ACHN (cell line): ENCODE measurements around the gene YLPM1.
A peak's percentile ranks its signal among the peaks of the same experiment; 100 is the strongest.

Source experiments
- DNase-seq: peaks from one replicate; pipeline ENCODE4 v3.0.0-alpha.2; 2015
- in situ Hi-C: cut with HindIII; loops from 2 replicates; pipeline ENCODE4 v1.10.0; 2017; ENCODE audit warnings: low sequenced_read_pairs, low pct_ligation_motif_present, low pct_unique_long_range_greater_than_20kb

Gene YLPM1

GRCh38 chr14:74785056-74785613 lies 22.0 kb downstream of the YLPM1 start:
- no peak for DNase-seq
- in situ Hi-C loops = no loop called here

- no peak for DNase-seq
Measured at GRCh38 chr14:74786796-74787315, 23.7 kb downstream of the YLPM1 start.

GRCh38 chr14:74792249-74793039 lies 29.3 kb downstream of the YLPM1 start:
- in situ Hi-C loops = no loop called here
- DNase-seq = no peak

More at GRCh38 chr14:74786796-74787315, 23.7 kb downstream of the YLPM1 start:
- in situ Hi-C loops = no loop called here

- in situ Hi-C loops = no loop called here
- DNase-seq = peak; percentile 8
Measured at GRCh38 chr14:74793506-74794155, 30.5 kb downstream of the YLPM1 start.

GRCh38 chr14:74794947-74795346 lies 31.8 kb downstream of the YLPM1 start:
- in situ Hi-C loops = no loop called here
- no peak for DNase-seq

GRCh38 chr14:74799765-74800164 lies 36.6 kb downstream of the YLPM1 start:
- in situ Hi-C loops = no loop called here
- DNase-seq = no peak

GRCh38 chr14:74800780-74801179 lies 37.7 kb downstream of the YLPM1 start:
- in situ Hi-C loops = no loop called here
- DNase-seq = no peak

- in situ Hi-C loops = no loop called here
- no peak for DNase-seq
Measured at GRCh38 chr14:74801396-74801795, 38.3 kb downstream of the YLPM1 start.

- DNase-seq = no peak
- in situ Hi-C loops = no loop called here
Measured at GRCh38 chr14:74804219-74804825, 41.2 kb downstream of the YLPM1 start.

- in situ Hi-C loops = no loop called here
- DNase-seq = no peak
Measured at GRCh38 chr14:74807853-74808545, 44.9 kb downstream of the YLPM1 start.

- DNase-seq = no peak
- in situ Hi-C loops = no loop called here
Measured at GRCh38 chr14:74816124-74816523, 53.0 kb downstream of the YLPM1 start.

GRCh38 chr14:74820288-74820687 lies 57.2 kb downstream of the YLPM1 start:
- in situ Hi-C loops = no loop called here
- DNase-seq = no peak

GRCh38 chr14:74821267-74821915 lies 58.3 kb downstream of the YLPM1 start:
- DNase-seq = no peak
- in situ Hi-C loops = no loop called here

GRCh38 chr14:74824997-74825396 lies 61.9 kb downstream of the YLPM1 start:
- peak; percentile 58 for DNase-seq
- in situ Hi-C loops = no loop called here

GRCh38 chr14:74826574-74826973 lies 63.5 kb downstream of the YLPM1 start:
- no peak for DNase-seq
- in situ Hi-C loops = no loop called here

- in situ Hi-C loops = no loop called here
- no peak for DNase-seq
Measured at GRCh38 chr14:74829251-74829650, 66.1 kb downstream of the YLPM1 start.

- in situ Hi-C loops = no loop called here
- DNase-seq = no peak
Measured at GRCh38 chr14:74832849-74833248, 69.7 kb downstream of the YLPM1 start.

GRCh38 chr14:74834692-74835392 lies 71.7 kb downstream of the YLPM1 start:
- DNase-seq = peak; percentile 39
- in situ Hi-C loops = no loop called here
